ENCODE measurements around the gene TIMM10B.
"Not testable (repeated sequence)": the region's sequence is repeated elsewhere in the genome, so short reads cannot be mapped to it uniquely, and the experiment has no call there.

The TIMM10B gene

GRCh38 chr11:6504166-6504565 lies 22.9 kb downstream of the TIMM10B start:
- DNase-seq (ENCODE audit: low read depth in 2 of 3, low spot score in 1 of 3): no peak

- DNase-seq (ENCODE audit: low read depth in 2 of 3, low spot score in 1 of 3): no peak
Observed at GRCh38 chr11:6505577-6506240, 24.4 kb downstream of the TIMM10B start.

GRCh38 chr11:6516865-6517264 lies 35.6 kb downstream of the TIMM10B start:
- DNase-seq (ENCODE audit: low read depth in 2 of 3, low spot score in 1 of 3): no peak

- no peak for DNase-seq (ENCODE audit: low read depth in 2 of 3, low spot score in 1 of 3)
Observed at GRCh38 chr11:6520265-6520664, 39.0 kb downstream of the TIMM10B start.

- not testable (repeated sequence) for DNase-seq (ENCODE audit: low read depth in 2 of 3, low spot score in 1 of 3)
Observed at GRCh38 chr11:6521946-6522345, 40.6 kb downstream of the TIMM10B start.

- DNase-seq (ENCODE audit: low read depth in 2 of 3, low spot score in 1 of 3): no peak
Observed at GRCh38 chr11:6523253-6523652, 42.0 kb downstream of the TIMM10B start.

GRCh38 chr11:6526411-6527135 lies 45.3 kb downstream of the TIMM10B start:
- DNase-seq (ENCODE audit: low read depth in 2 of 3, low spot score in 1 of 3): no peak

GRCh38 chr11:6529266-6529665 lies 48.0 kb downstream of the TIMM10B start:
- DNase-seq (ENCODE audit: low read depth in 2 of 3, low spot score in 1 of 3): no peak

GRCh38 chr11:6530848-6531247 lies 49.5 kb downstream of the TIMM10B start:
- DNase-seq (ENCODE audit: low read depth in 2 of 3, low spot score in 1 of 3): no peak

- DNase-seq (ENCODE audit: low read depth in 2 of 3, low spot score in 1 of 3): peak in 1 of 3 donors; percentile 22
Observed at GRCh38 chr11:6531267-6531752, 50.0 kb downstream of the TIMM10B start.
